Peyer's patch (tissue), 4 donors: Measurements from ENCODE around the gene RRAGB. TPM values are rescaled to one million over a fixed set of nuclear protein-coding genes. Genes with fewer than 3 reads are reported as not detected.
"Not testable (repeated sequence)": the region's sequence is repeated elsewhere in the genome, so short reads cannot be mapped to it uniquely, and the experiment has no call there.

Experiments
- DNase-seq, 3 donors: peaks; one replicate each; pipeline ENCODE4 v3.0.0-alpha.2; 2017 to 2019
- H3K27ac ChIP-seq, 4 donors: fragments of 200-600 bp; sonication (generic); one replicate each; pipeline ENCODE4 v1.5.1; 2016 to 2019
- H3K27me3 ChIP-seq, 2 donors: fragments of 200-600 bp; sonication (generic); one replicate each; pipeline ENCODE4 v1.5.1; 2019
- H3K36me3 ChIP-seq, 3 donors: fragments of 200-600 bp; sonication (generic); one replicate each; pipeline ENCODE4 v1.5.1; 2016 to 2019
- H3K4me1 ChIP-seq, 4 donors: fragments of 200-600 bp; sonication (generic); one replicate each; pipeline ENCODE4 v1.5.1; 2016 to 2019
- H3K4me3 ChIP-seq, 4 donors: fragments of 200-600 bp; sonication (generic); 1 replicate in 3 of 4; 2 replicates in 1 of 4; pipeline ENCODE4 v1.5.1; 2016 to 2019; ENCODE audit warnings: mild to moderate bottlenecking in 1 of 4
- H3K9me3 ChIP-seq, 4 donors: fragments of 200-600 bp; sonication (generic); one replicate each; pipeline ENCODE4 v1.5.1; 2016 to 2019; ENCODE audit warnings: mild to moderate bottlenecking in 1 of 4
- CTCF ChIP-seq, 6 experiments: fragments of 450-650 bp in 4 of 6; fragments of 200-600 bp in 2 of 6; sonication (generic) in 1 of 6; IDR thresholded peaks; one replicate each; pipeline ENCODE4 v1.5.1; 2017 to 2019; ENCODE audit warnings: antibody characterized with exemption in 6 of 6, mild to moderate bottlenecking in 3 of 6, moderate library complexity in 1 of 6
- POLR2A ChIP-seq, 2 donors: fragments of 450-650 bp; IDR thresholded peaks; one replicate each; pipeline ENCODE4 v1.5.1; 2017; ENCODE audit warnings: antibody characterized with exemption in 2 of 2, mild to moderate bottlenecking in 2 of 2, moderate library complexity in 2 of 2
- total RNA-seq, 4 donors: library from RNA; depleted of rRNA; stranded (reverse); fragments of >200 nt; gene quantifications; one replicate each; pipeline ENCODE4 v1.1.0, GENCODE V29; 2016

Gene RRAGB
- total RNA-seq, 4 donors from 2014 or later: 12.4 to 129 (median 42.8) TPM

GRCh38 chrX:55715847-55716246 lies 1.7 kb upstream of the RRAGB start:
- Histone ChIP-seq H3K36me3 (peaks cover 0 to under 1% (median 0%) of the 10 kb centered on the region in 3 donors), H3K4me1 (no peaks in the 10 kb centered on the region), H3K27ac (no peak overlapping the region), H3K27me3 (no peaks in the 10 kb centered on the region), H3K4me3 (no peak overlapping the region), H3K9me3 (no peaks in the 10 kb centered on the region)
- DNase-seq: no peak
- TF ChIP-seq POLR2A (IDR thresholded peaks at IDR 0.05): no peak
- TF ChIP-seq CTCF (IDR thresholded peaks at IDR 0.05): no peak

GRCh38 chrX:55716937-55717336 lies 612 bp upstream of the RRAGB start:
- Histone ChIP-seq H3K4me3 (peak overlapping the region in 3 of 4 donors; percentile 51 to 70 (median 64)), H3K27ac (peak overlapping the region; percentile 64 to 92 (median 86)), H3K36me3 (peaks cover 0 to 7% (median 0%) of the 10 kb centered on the region in 3 donors), H3K9me3 (no peaks in the 10 kb centered on the region), H3K27me3 (no peaks in the 10 kb centered on the region), H3K4me1 (no peaks in the 10 kb centered on the region)
- DNase-seq: no peak
- TF ChIP-seq POLR2A (IDR thresholded peaks at IDR 0.05): no peak
- TF ChIP-seq CTCF (IDR thresholded peaks at IDR 0.05): no peak

- no peaks in the 10 kb centered on the region for H3K4me1 ChIP-seq
- TF ChIP-seq CTCF (IDR thresholded peaks at IDR 0.05): no peak
- no peak for TF ChIP-seq POLR2A (IDR thresholded peaks at IDR 0.05)
- H3K4me3 ChIP-seq: no peak overlapping the region
- no peaks in the 10 kb centered on the region for H3K27me3 ChIP-seq
- H3K36me3 ChIP-seq: peaks cover 0 to 35% (median 0%) of the 10 kb centered on the region in 3 donors
- H3K27ac ChIP-seq: no peak overlapping the region
- DNase-seq: no peak
- no peaks in the 10 kb centered on the region for H3K9me3 ChIP-seq
These were observed 14.3 kb downstream of the RRAGB start for GRCh38 chrX:55731826-55732225.

GRCh38 chrX:55738969-55739368 lies 21.4 kb downstream of the RRAGB start:
- Histone ChIP-seq H3K27me3 (no peaks in the 10 kb centered on the region), H3K4me3 (no peak overlapping the region), H3K4me1 (no peaks in the 10 kb centered on the region), H3K27ac (no peak overlapping the region), H3K36me3 (peaks cover 0 to 10% (median 0%) of the 10 kb centered on the region in 3 donors), H3K9me3 (no peaks in the 10 kb centered on the region)
- no peak for DNase-seq
- TF ChIP-seq POLR2A (IDR thresholded peaks at IDR 0.05) (no peak), CTCF (IDR thresholded peaks at IDR 0.05) (no peak)

GRCh38 chrX:55742649-55743048 lies 25.1 kb downstream of the RRAGB start:
- no peak for DNase-seq
- no peak overlapping the region for H3K27ac ChIP-seq
- H3K9me3 ChIP-seq: no peaks in the 10 kb centered on the region
- H3K36me3 ChIP-seq: peaks cover 0 to 14% (median 0%) of the 10 kb centered on the region in 3 donors
- TF ChIP-seq CTCF (IDR thresholded peaks at IDR 0.05) (no peak), POLR2A (IDR thresholded peaks at IDR 0.05) (no peak)
- H3K27me3 ChIP-seq: no peaks in the 10 kb centered on the region
- no peaks in the 10 kb centered on the region for H3K4me1 ChIP-seq
- no peak overlapping the region for H3K4me3 ChIP-seq

GRCh38 chrX:55748463-55748862 lies 30.9 kb downstream of the RRAGB start:
- H3K4me1 ChIP-seq, DNase-seq, H3K36me3 ChIP-seq, H3K27ac ChIP-seq, H3K4me3 ChIP-seq, H3K9me3 ChIP-seq, H3K27me3 ChIP-seq: not testable (repeated sequence)
